ENCODE results near the gene RALGPS2.

Gene RALGPS2

DNA sequence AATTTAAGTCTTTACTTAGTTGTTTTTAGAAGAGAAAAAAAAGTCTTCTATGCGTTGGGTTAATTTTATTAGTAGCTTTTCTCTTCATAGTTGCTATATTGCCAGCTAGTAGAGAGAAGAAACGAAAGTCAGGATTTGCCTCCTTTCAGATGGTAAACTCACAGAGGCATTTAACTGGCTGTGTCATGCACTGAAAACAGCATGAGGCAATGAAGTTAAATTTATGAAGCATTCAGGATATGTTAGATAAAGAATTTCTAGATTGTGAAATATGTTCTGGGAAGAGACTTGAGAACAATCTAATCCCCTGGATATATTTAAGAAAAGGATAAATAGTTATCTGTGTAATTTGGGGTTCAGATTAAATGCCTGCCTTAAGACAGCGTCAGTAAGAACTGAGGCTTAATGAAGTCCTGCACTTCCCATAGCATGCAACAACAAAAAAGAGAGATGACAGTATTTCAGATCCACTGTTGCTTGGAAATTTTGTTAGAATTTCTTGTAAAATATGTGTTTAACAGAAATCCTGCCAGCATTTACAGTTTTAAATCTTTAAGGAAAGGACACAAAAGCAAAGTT lies 144.2 kb downstream of the RALGPS2 start:
- no peak for DNase-seq

- no peak for DNase-seq
These were observed 145.2 kb downstream of the RALGPS2 start for GRCh38 chr1:178870221-178870620.

- DNase-seq, result no peak
These were observed 145.9 kb downstream of the RALGPS2 start, which contains the start of gene ANGPTL1 for GRCh38 chr1:178870944-178871343. TSS of gene ANGPTL1 (minus strand) at chr1:178871077. CDS start at chr1:178865776, 5,301 bp downstream.

DNA sequence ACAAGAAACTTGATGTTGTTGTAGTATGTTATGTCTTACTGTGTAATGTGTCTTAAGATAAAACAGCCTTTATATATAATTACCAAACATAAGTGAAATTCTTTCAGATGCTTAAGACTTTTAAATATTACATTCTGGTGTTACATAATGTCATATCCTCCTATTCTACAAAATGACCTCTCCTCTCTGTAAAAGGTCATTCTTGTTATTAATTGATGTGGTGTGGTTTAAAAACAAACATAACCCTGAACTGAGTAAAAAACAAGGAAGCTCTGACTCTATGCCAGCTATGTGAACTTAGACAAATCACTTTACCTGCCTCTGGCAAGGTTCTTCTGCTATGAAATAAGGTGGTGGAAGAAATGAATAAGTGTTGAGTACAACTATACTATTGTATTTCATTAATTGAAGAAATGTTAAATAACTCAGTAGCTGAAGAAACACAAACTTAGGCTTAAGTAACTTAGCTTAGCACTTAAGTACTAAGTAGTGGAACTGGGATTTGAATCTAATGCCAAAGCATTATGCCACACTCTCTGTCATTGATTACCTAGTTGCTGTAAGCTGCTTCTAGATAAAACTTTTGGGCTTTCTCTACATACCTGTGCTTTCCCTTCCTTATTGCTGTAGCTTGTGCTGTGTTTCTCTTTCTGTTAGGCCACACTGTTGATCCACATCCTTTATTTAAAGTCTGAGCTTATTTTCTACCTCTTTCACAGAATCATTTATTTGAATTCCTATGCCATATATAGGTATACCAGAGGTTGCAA lies 146.7 kb downstream of the RALGPS2 start:
- no peak for DNase-seq

DNA sequence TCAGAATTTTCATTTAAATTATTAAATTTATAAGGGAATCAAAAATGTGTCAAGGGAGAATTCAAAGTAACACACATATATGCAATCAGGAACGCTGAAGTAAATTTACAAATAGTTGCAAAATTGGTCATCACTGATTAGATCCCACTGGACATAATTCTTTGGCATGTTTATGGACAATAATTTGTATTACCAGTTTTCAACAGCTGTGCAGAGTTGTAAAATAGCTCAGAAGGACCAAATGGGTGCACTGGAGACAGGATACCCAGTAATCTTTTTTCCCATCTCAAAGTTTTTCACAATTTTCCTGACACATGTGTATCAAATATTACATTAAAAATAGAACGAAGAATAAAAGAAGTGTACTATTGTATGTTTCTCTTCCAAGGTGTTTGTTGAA lies 149.9 kb downstream of the RALGPS2 start:
- no peak for DNase-seq

- DNase-seq, result no peak
These were observed 150.9 kb downstream of the RALGPS2 start for GRCh38 chr1:178875936-178876335.

GRCh38 chr1:178877896-178878295 lies 152.9 kb downstream of the RALGPS2 start:
- no peak for DNase-seq

DNA sequence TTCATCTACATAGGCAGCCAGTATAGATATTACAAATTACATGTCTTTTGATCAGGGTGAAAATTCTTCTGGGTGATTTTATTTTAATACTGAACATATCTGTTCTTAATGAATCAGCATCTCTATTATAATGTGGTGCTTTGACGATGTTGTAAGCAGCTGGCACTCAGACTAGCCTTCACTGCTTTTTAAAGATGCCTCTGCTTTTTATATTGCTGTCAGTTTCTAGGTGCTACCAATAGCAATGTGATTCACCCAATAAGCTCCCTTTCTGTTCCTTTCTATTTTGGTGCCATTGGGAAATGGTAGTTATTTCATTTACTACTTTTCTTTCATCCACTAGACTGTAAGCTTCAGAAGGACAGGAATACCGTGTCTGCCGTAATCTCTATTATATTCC lies 156.9 kb downstream of the RALGPS2 start:
- no peak for DNase-seq

DNA sequence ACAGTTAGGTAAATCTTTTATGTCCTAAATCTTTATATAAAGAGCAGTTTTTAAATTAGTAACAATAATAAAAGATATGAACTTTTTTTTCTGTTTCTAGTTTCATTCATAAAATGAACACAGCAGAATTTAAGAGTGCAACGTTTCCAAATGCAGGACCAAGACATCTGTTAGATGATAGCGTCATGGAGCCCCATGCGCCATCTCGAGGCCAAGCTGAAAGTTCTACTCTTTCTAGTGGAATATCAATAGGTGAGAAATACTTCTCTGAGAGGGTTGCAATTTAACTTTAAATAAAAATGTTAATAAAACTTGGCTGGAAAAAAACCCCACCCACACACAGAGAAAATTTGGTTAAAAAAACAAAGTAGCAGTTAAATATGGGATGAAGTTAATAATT lies 160.8 kb downstream of the RALGPS2 start:
- DNase-seq, result no peak

DNA sequence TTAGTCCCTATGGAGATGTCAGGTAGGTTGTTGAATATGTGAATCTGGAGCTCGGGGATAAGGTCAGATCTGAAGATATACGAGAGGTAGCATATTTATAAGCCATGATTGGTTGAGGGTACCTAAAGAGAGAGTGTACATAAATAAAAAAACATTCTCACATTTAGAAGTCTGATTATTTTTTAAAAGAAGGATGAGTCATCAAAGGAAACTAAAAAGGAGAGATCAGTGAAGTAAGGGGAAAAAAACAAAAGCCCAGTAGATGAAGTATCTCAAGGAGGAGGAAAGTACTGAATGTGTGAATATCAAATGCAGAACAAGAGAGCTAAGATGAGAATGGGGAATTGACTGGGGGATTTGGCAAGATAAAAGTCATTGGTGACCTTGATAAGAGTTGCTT lies 161.5 kb downstream of the RALGPS2 start:
- no peak for DNase-seq

DNA sequence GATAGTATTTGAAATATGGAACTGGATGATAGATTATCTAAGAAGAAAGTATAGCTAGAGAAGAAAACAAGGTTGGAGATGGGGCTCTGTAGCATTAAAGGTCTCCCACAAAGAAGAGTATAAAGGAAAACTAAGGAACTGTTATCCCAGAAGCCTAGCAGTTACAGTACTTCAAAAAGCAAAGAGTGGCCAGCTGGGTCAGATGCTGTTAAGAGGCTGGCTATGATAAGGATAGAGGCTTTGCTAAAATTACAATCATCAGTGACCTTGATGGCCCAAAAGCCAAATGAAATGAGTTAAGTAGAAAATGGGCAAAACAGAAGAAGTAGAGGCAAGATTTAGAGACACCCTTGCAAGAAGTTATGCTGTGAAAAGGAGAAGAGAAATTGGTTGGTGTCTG lies 170.9 kb downstream of the RALGPS2 start:
- DNase-seq, result no peak

DNA sequence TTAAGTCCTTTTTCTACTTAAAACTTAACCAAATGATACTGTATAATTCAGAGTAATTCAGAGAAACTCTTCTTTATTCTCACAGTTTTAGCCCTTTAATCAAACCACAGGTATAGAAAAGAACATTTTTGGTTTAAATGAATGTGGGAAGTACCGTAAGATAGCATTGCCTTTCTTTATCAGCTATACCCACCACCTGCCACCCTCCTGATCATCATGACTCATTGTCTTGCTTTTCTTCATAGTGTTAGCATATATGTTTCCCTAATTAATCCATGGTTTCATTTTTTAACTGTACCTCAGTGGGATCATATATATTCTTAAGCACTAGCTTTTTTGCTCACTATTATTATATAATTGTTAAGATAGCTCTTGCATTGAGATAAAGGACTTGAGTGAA lies 173.4 kb downstream of the RALGPS2 start:
- no peak for DNase-seq

- no peak for DNase-seq
These were observed 174.4 kb downstream of the RALGPS2 start for GRCh38 chr1:178899402-178899801.

DNA sequence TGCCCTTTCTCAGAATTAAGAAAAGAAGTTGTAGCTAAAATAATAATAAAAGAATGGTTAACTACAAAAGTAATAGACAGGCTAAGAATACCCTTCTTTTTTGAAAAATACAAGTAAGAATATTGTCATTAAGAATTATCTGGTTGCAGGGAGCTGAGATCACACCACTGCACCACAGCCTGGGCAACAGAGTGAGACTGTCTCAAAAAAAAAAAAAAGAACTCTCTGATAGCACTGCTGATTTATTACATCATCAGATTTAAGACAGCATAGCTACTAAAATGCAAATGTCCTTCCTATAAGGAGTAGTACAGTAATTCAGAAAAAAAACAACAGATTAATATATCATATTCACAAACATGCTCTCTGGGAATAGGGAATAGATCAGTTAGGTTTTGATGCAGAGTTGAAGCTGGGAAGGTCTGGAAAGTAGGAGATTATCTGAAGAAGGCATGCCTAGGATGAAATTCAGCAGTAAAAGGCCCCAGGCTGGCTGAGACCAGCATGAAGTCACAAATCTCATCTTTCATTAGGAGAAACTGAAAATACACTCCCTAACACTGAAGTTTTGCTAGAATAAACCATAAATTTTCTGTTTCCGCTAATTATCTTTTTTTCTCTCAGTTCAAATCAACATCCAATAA lies 176.6 kb downstream of the RALGPS2 start:
- no peak for DNase-seq

- DNase-seq, result no peak
These were observed 183.3 kb downstream of the RALGPS2 start for GRCh38 chr1:178908358-178908757.

- DNase-seq, result no peak
These were observed 185.0 kb downstream of the RALGPS2 start for GRCh38 chr1:178910023-178910422.

DNA sequence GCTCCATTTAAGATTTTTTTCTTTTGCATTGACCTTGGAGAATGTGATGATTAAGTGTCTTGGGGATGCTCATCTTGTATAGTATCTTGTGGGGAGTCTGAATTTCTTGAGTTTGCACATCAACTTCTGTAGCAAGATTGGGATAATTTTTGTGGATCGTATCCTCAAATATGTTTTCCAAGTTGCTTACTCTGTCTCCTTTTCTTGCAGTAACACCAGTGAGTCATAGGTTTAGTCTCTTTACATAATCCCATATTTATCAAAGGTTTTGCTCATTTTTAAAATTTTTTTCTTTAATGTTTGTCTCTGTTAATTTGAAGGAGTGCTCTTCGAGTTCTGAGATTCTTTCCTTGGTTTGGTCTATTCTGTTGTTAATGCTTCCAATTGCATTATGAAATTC lies 187.6 kb downstream of the RALGPS2 start:
- no peak for DNase-seq

GRCh38 chr1:178916448-178917174 lies 191.6 kb downstream of the RALGPS2 start:
- no peak for DNase-seq

DNA sequence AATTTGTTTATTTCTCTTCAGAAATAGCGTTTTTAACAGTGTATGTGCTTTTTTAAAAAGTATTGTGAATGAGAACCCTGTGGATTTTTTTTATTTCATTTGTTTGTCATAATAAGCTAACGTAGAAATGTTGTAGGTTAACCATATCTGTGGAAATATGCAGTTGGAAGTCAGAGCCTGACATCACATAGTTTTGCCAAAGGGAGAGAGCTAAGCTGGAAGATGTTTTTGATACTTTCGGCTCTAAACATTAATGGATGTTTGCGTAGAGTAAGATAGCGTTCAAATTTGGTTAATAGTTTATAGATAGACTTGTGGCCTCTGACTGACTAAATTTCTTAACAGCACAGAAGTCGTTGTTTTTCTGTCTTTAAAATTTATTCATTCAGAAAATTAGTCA lies 193.3 kb downstream of the RALGPS2 start:
- no peak for DNase-seq

DNA sequence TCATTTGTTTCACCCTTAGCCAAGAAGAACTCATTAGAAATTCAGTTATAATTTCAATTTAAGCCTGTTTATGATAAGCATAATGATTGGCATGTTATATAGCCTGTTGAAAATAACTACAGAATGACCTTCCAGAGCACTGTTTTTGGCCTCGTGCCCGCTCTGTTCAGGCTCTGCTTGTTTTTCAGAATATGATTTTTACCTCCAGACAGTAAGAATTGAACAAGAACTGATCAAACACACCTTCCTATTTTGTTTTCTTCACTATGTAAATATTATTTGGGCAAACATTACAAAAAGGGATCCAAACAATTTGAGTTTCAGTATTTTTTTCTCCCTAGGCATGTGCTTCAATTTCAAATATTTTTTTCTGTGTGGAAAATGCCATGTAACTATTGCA lies 193.9 kb downstream of the RALGPS2 start:
- DNase-seq, result no peak

DNA sequence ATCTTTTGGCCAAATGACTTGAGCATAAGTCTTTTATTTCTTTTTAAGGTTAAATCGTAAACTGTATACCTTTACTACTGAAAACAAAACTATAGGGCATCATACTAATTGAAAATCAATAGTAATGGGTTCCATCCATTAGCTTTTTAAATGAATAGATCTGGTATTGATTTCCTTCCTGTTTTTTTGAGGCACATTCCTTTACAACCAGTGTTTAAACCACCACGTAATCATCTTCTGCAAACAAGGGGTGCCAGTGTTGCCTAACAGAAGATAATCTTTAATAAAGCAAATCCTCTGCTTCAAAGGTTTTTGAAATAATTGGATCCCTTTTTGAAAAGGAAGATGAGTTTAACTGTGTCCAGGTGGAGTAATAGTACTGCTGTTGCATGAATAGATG lies 194.5 kb downstream of the RALGPS2 start:
- DNase-seq, result no peak

DNA sequence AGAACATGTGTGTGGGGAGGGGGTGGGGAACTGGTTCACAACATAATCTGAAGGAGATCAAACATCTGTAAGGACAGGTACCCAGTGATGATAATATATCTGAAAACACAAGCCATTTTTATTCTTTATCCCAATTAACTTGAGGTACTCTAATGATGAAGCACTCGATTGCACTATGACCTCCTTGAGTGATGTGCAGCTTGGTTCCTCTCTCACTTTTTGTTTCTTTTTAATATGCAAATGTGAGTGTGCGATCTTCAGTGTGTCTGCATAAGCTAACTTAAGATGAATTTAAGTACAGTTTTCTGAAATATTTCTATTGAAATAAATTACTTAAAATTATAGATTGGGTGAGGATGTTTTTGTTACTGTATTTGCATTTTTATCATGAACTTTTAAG lies 196.5 kb downstream of the RALGPS2 start:
- DNase-seq, result no peak

DNA sequence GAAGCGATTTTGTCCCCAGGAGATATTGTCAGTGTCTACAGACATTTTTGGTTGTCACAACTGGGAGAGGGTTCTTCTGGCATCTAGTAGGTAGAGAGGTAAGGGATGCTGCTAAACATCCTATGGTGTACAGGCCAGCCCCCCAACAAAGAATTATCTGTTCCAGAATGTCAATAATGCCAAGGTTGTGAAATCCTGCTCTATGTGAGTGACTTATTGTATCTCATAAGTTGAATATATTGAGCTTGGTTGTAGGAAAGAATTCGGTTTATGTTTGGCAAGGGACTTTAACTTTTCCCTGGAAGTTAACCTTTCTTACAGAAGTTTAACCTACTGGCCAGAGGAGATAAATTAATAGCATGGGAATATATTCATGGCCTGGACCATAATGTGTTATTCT lies 198.5 kb downstream of the RALGPS2 start:
- DNase-seq, result no peak

DNA sequence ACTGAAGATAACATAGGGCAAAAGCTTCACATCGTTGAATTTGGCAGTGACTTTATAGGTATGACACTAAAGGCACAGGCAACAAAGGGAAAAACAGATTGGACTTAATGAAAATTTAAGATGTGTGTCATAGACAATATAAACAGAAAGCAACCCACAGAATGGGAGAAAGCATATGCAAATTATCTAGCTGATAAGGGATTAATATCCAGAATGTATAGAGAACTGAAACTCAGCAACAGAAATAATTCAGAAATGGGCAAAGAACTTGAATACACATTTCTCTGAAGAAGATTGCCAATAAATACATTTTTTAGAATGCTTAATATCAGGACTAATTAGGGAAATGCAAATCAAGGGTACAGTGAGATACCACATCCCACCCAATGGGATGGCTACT lies 201.0 kb downstream of the RALGPS2 start:
- DNase-seq, result no peak
